ENCODE measurements around the gene CYLD. TPM values are rescaled to one million over a fixed set of nuclear protein-coding genes. Genes with fewer than 3 reads are reported as not detected.

Gene CYLD
- total RNA-seq, 1 donor from 2014 or later = 33.9 TPM

- TF ChIP-seq POLR2AphosphoS5 (IDR thresholded peaks at IDR 0.05; ENCODE audit: insufficient read depth in 1 of 2, low read depth in 1 of 2) = no peak
- TF ChIP-seq POLR2A (IDR thresholded peaks at IDR 0.05) = no peak
- no peak for TF ChIP-seq CTCF (IDR thresholded peaks at IDR 0.05)
- no peaks in the 10 kb centered on the region for H3K4me1 ChIP-seq
- intact Hi-C loops (cut with DNase I) = no loop called here
- no peaks in the 10 kb centered on the region for H3K27me3 ChIP-seq
- no peak overlapping the region for H3K27ac ChIP-seq
- no peak for DNase-seq (ENCODE audit: extremely low spot score in 2 of 2)
- peaks cover 0 to 36% of the 10 kb centered on the region in 2 donors for H3K36me3 ChIP-seq
- peaks cover 2% of the 10 kb centered on the region for H3K9me3 ChIP-seq
- no peak overlapping the region for H3K4me3 ChIP-seq
Observed at GRCh38 chr16:50791522-50791921, 49.6 kb downstream of the CYLD start.

- Histone ChIP-seq H3K9me3 (no peaks in the 10 kb centered on the region), H3K4me1 (peaks cover 2% of the 10 kb centered on the region), H3K4me3 (no peak overlapping the region), H3K36me3 (peaks cover 0 to 30% of the 10 kb centered on the region in 2 donors), H3K27me3 (no peaks in the 10 kb centered on the region), H3K27ac (no peak overlapping the region)
- TF ChIP-seq CTCF (IDR thresholded peaks at IDR 0.05) = no peak
- TF ChIP-seq POLR2A (IDR thresholded peaks at IDR 0.05) = no peak
- TF ChIP-seq POLR2AphosphoS5 (IDR thresholded peaks at IDR 0.05; ENCODE audit: insufficient read depth in 1 of 2, low read depth in 1 of 2) = no peak
- intact Hi-C loops (cut with DNase I) = no loop called here
- DNase-seq (ENCODE audit: extremely low spot score in 2 of 2) = no peak
Observed at GRCh38 chr16:50796829-50797228, 54.9 kb downstream of the CYLD start.

- no peak overlapping the region for H3K4me3 ChIP-seq
- H3K27me3 ChIP-seq = no peaks in the 10 kb centered on the region
- peaks cover 6% of the 10 kb centered on the region for H3K4me1 ChIP-seq
- H3K9me3 ChIP-seq = no peaks in the 10 kb centered on the region
- TF ChIP-seq POLR2A (IDR thresholded peaks at IDR 0.05) (no peak), CTCF (IDR thresholded peaks at IDR 0.05) (no peak), POLR2AphosphoS5 (IDR thresholded peaks at IDR 0.05; ENCODE audit: insufficient read depth in 1 of 2, low read depth in 1 of 2) (no peak)
- peaks cover 0 to 30% of the 10 kb centered on the region in 2 donors for H3K36me3 ChIP-seq
- no peak overlapping the region for H3K27ac ChIP-seq
- no peak for DNase-seq (ENCODE audit: extremely low spot score in 2 of 2)
- intact Hi-C loops (cut with DNase I) = no loop called here
Observed at GRCh38 chr16:50797456-50797855, 55.6 kb downstream of the CYLD start.

- TF ChIP-seq POLR2A (IDR thresholded peaks at IDR 0.05) = no peak
- no peak for TF ChIP-seq POLR2AphosphoS5 (IDR thresholded peaks at IDR 0.05; ENCODE audit: insufficient read depth in 1 of 2, low read depth in 1 of 2)
- TF ChIP-seq CTCF (IDR thresholded peaks at IDR 0.05) = no peak
- no peak overlapping the region for H3K4me3 ChIP-seq
- H3K27me3 ChIP-seq = no peaks in the 10 kb centered on the region
- DNase-seq (ENCODE audit: extremely low spot score in 2 of 2) = no peak
- H3K9me3 ChIP-seq = no peaks in the 10 kb centered on the region
- peaks cover 0 to 7% of the 10 kb centered on the region in 2 donors for H3K36me3 ChIP-seq
- peaks cover 6% of the 10 kb centered on the region for H3K4me1 ChIP-seq
- intact Hi-C loops (cut with DNase I) = no loop called here
- no peak overlapping the region for H3K27ac ChIP-seq
Observed at GRCh38 chr16:50800074-50800473, 58.2 kb downstream of the CYLD start.

- DNase-seq (ENCODE audit: extremely low spot score in 2 of 2) = no peak
- intact Hi-C loops (cut with DNase I) = no loop called here
Observed at GRCh38 chr16:50801036-50801435, 59.1 kb downstream of the CYLD start.

More at GRCh38 chr16:50801036-50801435, 59.1 kb downstream of the CYLD start:
- Histone ChIP-seq H3K4me1 (peaks cover 12% of the 10 kb centered on the region), H3K4me3 (no peak overlapping the region), H3K27ac (no peak overlapping the region), H3K36me3 (peaks cover 0 to 3% of the 10 kb centered on the region in 2 donors), H3K27me3 (no peaks in the 10 kb centered on the region), H3K9me3 (no peaks in the 10 kb centered on the region)
- TF ChIP-seq CTCF (IDR thresholded peaks at IDR 0.05) = no peak
- TF ChIP-seq POLR2A (IDR thresholded peaks at IDR 0.05) = no peak
- TF ChIP-seq POLR2AphosphoS5 (IDR thresholded peaks at IDR 0.05; ENCODE audit: insufficient read depth in 1 of 2, low read depth in 1 of 2) = no peak

Measured in vagina (tissue), 2 donors.